ENCODE measurements around the gene GON7. TPM values are rescaled to one million over a fixed set of nuclear protein-coding genes. Genes with fewer than 3 reads are reported as not detected.

Gene GON7
- total and polyA plus RNA-seq, 2 of the 8 experiments (the other 6 are each of a cell fraction or from before 2014, with no cell fraction given): 3.8 to 9.9 TPM

DNA sequence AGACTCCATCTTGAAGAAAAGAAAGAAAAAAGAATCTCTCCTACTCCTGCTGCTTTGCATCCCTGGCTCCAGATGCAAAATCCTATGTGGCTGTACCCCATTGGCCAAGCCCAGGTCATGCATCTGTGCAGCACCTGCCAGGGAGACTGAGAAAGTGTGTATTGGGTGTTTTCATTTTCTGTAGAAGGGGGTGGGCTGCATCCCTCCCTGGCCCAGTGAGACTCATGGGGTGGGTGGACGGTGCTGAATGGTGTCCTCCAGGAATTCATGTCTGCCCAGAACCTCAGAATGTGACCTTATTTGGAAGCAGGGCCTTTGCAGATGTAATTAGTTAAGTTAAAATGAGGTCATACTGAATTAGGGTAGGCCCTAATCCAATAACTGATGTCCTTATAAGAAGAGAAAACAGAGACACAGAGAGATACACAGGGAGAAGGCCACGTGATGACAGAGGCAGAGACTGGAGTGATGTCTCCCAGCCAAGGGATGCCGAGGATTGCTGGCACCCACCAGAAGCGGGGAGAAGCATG lies 45.4 kb downstream of the GON7 start (continued):
- TF ChIP-seq, protein P1, sequence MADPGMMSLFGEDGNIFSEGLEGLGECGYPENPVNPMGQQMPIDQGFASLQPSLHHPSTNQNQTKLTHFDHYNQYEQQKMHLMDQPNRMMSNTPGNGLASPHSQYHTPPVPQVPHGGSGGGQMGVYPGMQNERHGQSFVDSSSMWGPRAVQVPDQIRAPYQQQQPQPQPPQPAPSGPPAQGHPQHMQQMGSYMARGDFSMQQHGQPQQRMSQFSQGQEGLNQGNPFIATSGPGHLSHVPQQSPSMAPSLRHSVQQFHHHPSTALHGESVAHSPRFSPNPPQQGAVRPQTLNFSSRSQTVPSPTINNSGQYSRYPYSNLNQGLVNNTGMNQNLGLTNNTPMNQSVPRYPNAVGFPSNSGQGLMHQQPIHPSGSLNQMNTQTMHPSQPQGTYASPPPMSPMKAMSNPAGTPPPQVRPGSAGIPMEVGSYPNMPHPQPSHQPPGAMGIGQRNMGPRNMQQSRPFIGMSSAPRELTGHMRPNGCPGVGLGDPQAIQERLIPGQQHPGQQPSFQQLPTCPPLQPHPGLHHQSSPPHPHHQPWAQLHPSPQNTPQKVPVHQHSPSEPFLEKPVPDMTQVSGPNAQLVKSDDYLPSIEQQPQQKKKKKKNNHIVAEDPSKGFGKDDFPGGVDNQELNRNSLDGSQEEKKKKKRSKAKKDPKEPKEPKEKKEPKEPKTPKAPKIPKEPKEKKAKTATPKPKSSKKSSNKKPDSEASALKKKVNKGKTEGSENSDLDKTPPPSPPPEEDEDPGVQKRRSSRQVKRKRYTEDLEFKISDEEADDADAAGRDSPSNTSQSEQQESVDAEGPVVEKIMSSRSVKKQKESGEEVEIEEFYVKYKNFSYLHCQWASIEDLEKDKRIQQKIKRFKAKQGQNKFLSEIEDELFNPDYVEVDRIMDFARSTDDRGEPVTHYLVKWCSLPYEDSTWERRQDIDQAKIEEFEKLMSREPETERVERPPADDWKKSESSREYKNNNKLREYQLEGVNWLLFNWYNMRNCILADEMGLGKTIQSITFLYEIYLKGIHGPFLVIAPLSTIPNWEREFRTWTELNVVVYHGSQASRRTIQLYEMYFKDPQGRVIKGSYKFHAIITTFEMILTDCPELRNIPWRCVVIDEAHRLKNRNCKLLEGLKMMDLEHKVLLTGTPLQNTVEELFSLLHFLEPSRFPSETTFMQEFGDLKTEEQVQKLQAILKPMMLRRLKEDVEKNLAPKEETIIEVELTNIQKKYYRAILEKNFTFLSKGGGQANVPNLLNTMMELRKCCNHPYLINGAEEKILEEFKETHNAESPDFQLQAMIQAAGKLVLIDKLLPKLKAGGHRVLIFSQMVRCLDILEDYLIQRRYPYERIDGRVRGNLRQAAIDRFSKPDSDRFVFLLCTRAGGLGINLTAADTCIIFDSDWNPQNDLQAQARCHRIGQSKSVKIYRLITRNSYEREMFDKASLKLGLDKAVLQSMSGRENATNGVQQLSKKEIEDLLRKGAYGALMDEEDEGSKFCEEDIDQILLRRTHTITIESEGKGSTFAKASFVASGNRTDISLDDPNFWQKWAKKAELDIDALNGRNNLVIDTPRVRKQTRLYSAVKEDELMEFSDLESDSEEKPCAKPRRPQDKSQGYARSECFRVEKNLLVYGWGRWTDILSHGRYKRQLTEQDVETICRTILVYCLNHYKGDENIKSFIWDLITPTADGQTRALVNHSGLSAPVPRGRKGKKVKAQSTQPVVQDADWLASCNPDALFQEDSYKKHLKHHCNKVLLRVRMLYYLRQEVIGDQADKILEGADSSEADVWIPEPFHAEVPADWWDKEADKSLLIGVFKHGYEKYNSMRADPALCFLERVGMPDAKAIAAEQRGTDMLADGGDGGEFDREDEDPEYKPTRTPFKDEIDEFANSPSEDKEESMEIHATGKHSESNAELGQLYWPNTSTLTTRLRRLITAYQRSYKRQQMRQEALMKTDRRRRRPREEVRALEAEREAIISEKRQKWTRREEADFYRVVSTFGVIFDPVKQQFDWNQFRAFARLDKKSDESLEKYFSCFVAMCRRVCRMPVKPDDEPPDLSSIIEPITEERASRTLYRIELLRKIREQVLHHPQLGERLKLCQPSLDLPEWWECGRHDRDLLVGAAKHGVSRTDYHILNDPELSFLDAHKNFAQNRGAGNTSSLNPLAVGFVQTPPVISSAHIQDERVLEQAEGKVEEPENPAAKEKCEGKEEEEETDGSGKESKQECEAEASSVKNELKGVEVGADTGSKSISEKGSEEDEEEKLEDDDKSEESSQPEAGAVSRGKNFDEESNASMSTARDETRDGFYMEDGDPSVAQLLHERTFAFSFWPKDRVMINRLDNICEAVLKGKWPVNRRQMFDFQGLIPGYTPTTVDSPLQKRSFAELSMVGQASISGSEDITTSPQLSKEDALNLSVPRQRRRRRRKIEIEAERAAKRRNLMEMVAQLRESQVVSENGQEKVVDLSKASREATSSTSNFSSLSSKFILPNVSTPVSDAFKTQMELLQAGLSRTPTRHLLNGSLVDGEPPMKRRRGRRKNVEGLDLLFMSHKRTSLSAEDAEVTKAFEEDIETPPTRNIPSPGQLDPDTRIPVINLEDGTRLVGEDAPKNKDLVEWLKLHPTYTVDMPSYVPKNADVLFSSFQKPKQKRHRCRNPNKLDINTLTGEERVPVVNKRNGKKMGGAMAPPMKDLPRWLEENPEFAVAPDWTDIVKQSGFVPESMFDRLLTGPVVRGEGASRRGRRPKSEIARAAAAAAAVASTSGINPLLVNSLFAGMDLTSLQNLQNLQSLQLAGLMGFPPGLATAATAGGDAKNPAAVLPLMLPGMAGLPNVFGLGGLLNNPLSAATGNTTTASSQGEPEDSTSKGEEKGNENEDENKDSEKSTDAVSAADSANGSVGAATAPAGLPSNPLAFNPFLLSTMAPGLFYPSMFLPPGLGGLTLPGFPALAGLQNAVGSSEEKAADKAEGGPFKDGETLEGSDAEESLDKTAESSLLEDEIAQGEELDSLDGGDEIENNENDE (IDR thresholded peaks at IDR 0.05; ENCODE audit: insufficient replicate concordance, low read length): no peak
- no peak for TF ChIP-seq RBBP5 (IDR thresholded peaks at IDR 0.05; ENCODE audit: borderline replicate concordance, low read depth, low read length)
- no peak for TF ChIP-seq BCL11A (IDR thresholded peaks at IDR 0.05; ENCODE audit: low read depth in 2 of 2, low read length in 2 of 2)
- no peak for TF ChIP-seq ASH2L (IDR thresholded peaks at IDR 0.05; ENCODE audit: low read length)
- no peak for TF ChIP-seq EZH2 (IDR thresholded peaks at IDR 0.05; ENCODE audit: low read depth, low read length, severe bottlenecking)
- no peak for TF ChIP-seq POLR2A (IDR thresholded peaks at IDR 0.05; ENCODE audit: control extremely low read depth in 1 of 2, low read depth in 2 of 2, low read length in 2 of 2)
- no peak for TF ChIP-seq TAF1 (IDR thresholded peaks at IDR 0.05; ENCODE audit: low read depth, low read length)
- no peak for TF ChIP-seq RXRA (IDR thresholded peaks at IDR 0.05; ENCODE audit: insufficient read depth, low read depth, low read length)
- no peak for TF ChIP-seq HDAC2 (IDR thresholded peaks at IDR 0.05; ENCODE audit: borderline replicate concordance in 1 of 2, low read depth in 2 of 2, low read length in 2 of 2)
- TF ChIP-seq CHD1 (IDR thresholded peaks at IDR 0.05; ENCODE audit: low read depth, low read length): no peak
- TF ChIP-seq BACH1 (IDR thresholded peaks at IDR 0.05; ENCODE audit: low read length): no peak
- TF ChIP-seq, protein P2, sequence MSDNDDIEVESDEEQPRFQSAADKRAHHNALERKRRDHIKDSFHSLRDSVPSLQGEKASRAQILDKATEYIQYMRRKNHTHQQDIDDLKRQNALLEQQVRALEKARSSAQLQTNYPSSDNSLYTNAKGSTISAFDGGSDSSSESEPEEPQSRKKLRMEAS (IDR thresholded peaks at IDR 0.05): no peak
